Measurements from ENCODE around the gene TFG. TPM values are rescaled to one million over a fixed set of nuclear protein-coding genes. Genes with fewer than 3 reads are reported as not detected.

The TFG gene
- polyA plus RNA-seq, 1 experiment: 97.7 TPM

- H3K36me3 ChIP-seq (ENCODE audit: control insufficient read depth, insufficient read depth, low read length): no peaks in the 10 kb centered on the region
- POLR2A ChIA-PET: no interaction called here
- no peak for DNase-seq (ENCODE audit: low read depth)
- no peak for TF ChIP-seq CTCF (IDR thresholded peaks at IDR 0.05; ENCODE audit: insufficient read depth, low read depth, low read length)
- H3K4me3 ChIP-seq (ENCODE audit: low read depth, low read length): no peak overlapping the region
- H3K27me3 ChIP-seq (ENCODE audit: control insufficient read depth, insufficient read depth, low read length): peaks cover 7% of the 10 kb centered on the region; the same call in 1 of the 2 replicates
- CTCF ChIA-PET: no interaction called here
Measured at GRCh38 chr3:100702082-100702979, 7.0 kb upstream of the TFG start.

- Histone ChIP-seq H3K27me3 (ENCODE audit: control insufficient read depth, insufficient read depth, low read length) (peaks cover 7% of the 10 kb centered on the region; the same call in 1 of the 2 replicates), H3K4me3 (ENCODE audit: low read depth, low read length) (no peak overlapping the region), H3K36me3 (ENCODE audit: control insufficient read depth, insufficient read depth, low read length) (no peaks in the 10 kb centered on the region)
- ChIA-PET POLR2A (no interaction called here), CTCF (no interaction called here)
- no peak for TF ChIP-seq CTCF (IDR thresholded peaks at IDR 0.05; ENCODE audit: insufficient read depth, low read depth, low read length)
- no peak for DNase-seq (ENCODE audit: low read depth)
Measured at GRCh38 chr3:100702980-100703345, 6.3 kb upstream of the TFG start.

- Histone ChIP-seq H3K36me3 (ENCODE audit: control insufficient read depth, insufficient read depth, low read length) (no peaks in the 10 kb centered on the region), H3K27me3 (ENCODE audit: control insufficient read depth, insufficient read depth, low read length) (0 out of 2 replicates have a peak, but pooled peaks cover under 1% of the 10 kb centered on the region), H3K4me3 (ENCODE audit: low read depth, low read length) (no peak overlapping the region)
- ChIA-PET CTCF (interaction anchor here (0.6 kb wide), 1 partner anchor 195 kb away, joined by 3 read pairs; no protein-coding TSS in a partner anchor), POLR2A (no interaction called here)
- no peak for TF ChIP-seq CTCF (IDR thresholded peaks at IDR 0.05; ENCODE audit: insufficient read depth, low read depth, low read length)
- no peak for DNase-seq (ENCODE audit: low read depth)
Measured at GRCh38 chr3:100703865-100704264, 5.4 kb upstream of the TFG start.

GRCh38 chr3:100706365-100706764 lies 2.9 kb upstream of the TFG start:
- no peak for DNase-seq (ENCODE audit: low read depth)
- no peak for TF ChIP-seq CTCF (IDR thresholded peaks at IDR 0.05; ENCODE audit: insufficient read depth, low read depth, low read length)
- Histone ChIP-seq H3K27me3 (ENCODE audit: control insufficient read depth, insufficient read depth, low read length) (no peaks in the 10 kb centered on the region), H3K4me3 (ENCODE audit: low read depth, low read length) (no peak overlapping the region), H3K36me3 (ENCODE audit: control insufficient read depth, insufficient read depth, low read length) (no peaks in the 10 kb centered on the region)
- CTCF ChIA-PET: interaction anchor here (0.6 kb wide), 1 partner anchor 8 kb away, joined by 3 read pairs; no protein-coding TSS in a partner anchor
- POLR2A ChIA-PET: no interaction called here

GRCh38 chr3:100708644-100708988 lies 678 bp upstream of the TFG start:
- H3K4me3 ChIP-seq (ENCODE audit: low read depth, low read length): peak overlapping the region; percentile 37
- no peak for DNase-seq (ENCODE audit: low read depth)
- H3K27me3 ChIP-seq (ENCODE audit: control insufficient read depth, insufficient read depth, low read length): no peaks in the 10 kb centered on the region
- TF ChIP-seq CTCF (IDR thresholded peaks at IDR 0.05; ENCODE audit: insufficient read depth, low read depth, low read length): no peak
- ChIA-PET POLR2A (interaction anchor here (0.7 kb wide), 2 partner anchors 162 to 326 kb away, joined by 4 to 9 read pairs; no protein-coding TSS in a partner anchor), CTCF (interaction anchor here (0.8 kb wide), 1 partner anchor 751 kb away, joined by 3 read pairs; no protein-coding TSS in a partner anchor)
- H3K36me3 ChIP-seq (ENCODE audit: control insufficient read depth, insufficient read depth, low read length): no peaks in the 10 kb centered on the region

Measured in BJ (cell line).